K562 (cell line): ENCODE measurements around the gene PCSK1. TPM values are rescaled to one million over a fixed set of nuclear protein-coding genes. Genes with fewer than 3 reads are reported as not detected.

Source experiments
- ATAC-seq: fragments of 200-7000 bp; cut with Tn5 transposase; 3 replicates; pipeline ENCODE4 v1.9.1; 2020; ENCODE audit warnings: moderate library complexity
- BruUV-seq: library from RNA; stranded (reverse); fragments of 400-500 nt; replicated peaks from 2 replicates; lab custom pipeline; 2021; lab: Mats Ljungman, UMichigan
- CTCF ChIA-PET: fragments of 300-600 bp; formaldehyde crosslinking; extraction: SDS; loops from one replicate; lab custom pipeline; 2021; ENCODE audit warnings: low intra/inter-chr PET ratio; lab: Yijun Ruan, JAX
- POLR2A ChIA-PET: fragments of 300-600, 350-650 bp; sonication (Branson Sonifier 250); formaldehyde crosslinking; extraction: SDS; loops from one replicate; lab custom pipeline; 2021; ENCODE audit warnings: antibody characterized with exemption, inconsistent platforms; lab: Yijun Ruan, JAX
- DNase-seq, 4 experiments: peaks; one replicate each; pipeline versions ENCODE4 v3.0.0 to v3.0.0-alpha.2; 2011 to 2018; ENCODE audit warnings: low spot score in 3 of 4, mixed read lengths in 3 of 4; ENCODE audit errors: extremely low read depth in 1 of 4
- FAIRE-seq: peaks from 2 replicates; lab custom pipeline; 2011; peaks lifted over from hg19 to GRCh38; lab: Jason Lieb, UNC
- H2AFZ ChIP-seq: 2 replicates; pipeline ENCODE4 v1.6.0; 2011; ENCODE audit warnings: low read depth, low read length, control low read depth, inconsistent platforms
- H3K27ac ChIP-seq: fragments of 200-600 bp; 3 replicates; pipeline ENCODE4 v1.8.0; 2011; ENCODE audit warnings: low read depth, mild to moderate bottlenecking, control low read depth, inconsistent platforms, low read length, moderate library complexity, mixed read lengths; ENCODE audit errors: extremely low read depth
- H3K27me3 ChIP-seq, 2 experiments: fragments of 300-600 bp in 1 of 2; 2 replicates in 1 of 2; 3 replicates in 1 of 2; pipeline versions ENCODE4 v1.6.0 to v1.8.0; 2011; ENCODE audit warnings: inconsistent platforms in 2 of 2, low read length in 2 of 2, mild to moderate bottlenecking in 1 of 2, mixed read lengths in 1 of 2, moderate library complexity in 1 of 2; ENCODE audit not compliant: control insufficient read depth in 2 of 2, insufficient read depth in 2 of 2
- H3K36me3 ChIP-seq: fragments of 300-600 bp; 3 replicates; pipeline ENCODE4 v1.8.0; 2011; ENCODE audit warnings: mild to moderate bottlenecking, low read length, inconsistent platforms; ENCODE audit not compliant: control insufficient read depth, insufficient read depth
- H3K4me1 ChIP-seq, 2 experiments: fragments of 200-600 bp in 1 of 2; replicated peaks in 1 of 2; 2 replicates in 1 of 2; 3 replicates in 1 of 2; pipeline versions ENCODE4 v1.5.1 to v1.8.0; 2011; ENCODE audit warnings: inconsistent platforms in 2 of 2, low read length in 2 of 2, mild to moderate bottlenecking in 1 of 2, mixed read lengths in 1 of 2, moderate library complexity in 1 of 2; ENCODE audit not compliant: control insufficient read depth in 2 of 2, insufficient read depth in 2 of 2
- H3K4me2 ChIP-seq: 2 replicates; pipeline ENCODE4 v1.6.1; 2011; ENCODE audit warnings: low read length, control low read depth, inconsistent platforms, mixed read lengths; ENCODE audit not compliant: insufficient read depth
- H3K4me3 ChIP-seq: fragments of 200-600 bp; sonication (generic), shearing (Covaris generic); 2 replicates; pipeline ENCODE4 v1.5.1; 2016; ENCODE audit warnings: control low read depth, inconsistent platforms
- H3K79me2 ChIP-seq: fragments of 200-600 bp; 3 replicates; pipeline ENCODE4 v1.8.0; 2011; ENCODE audit warnings: low read length, inconsistent platforms; ENCODE audit not compliant: control insufficient read depth, insufficient read depth
- H3K9ac ChIP-seq, 2 experiments: 2 replicates each; pipeline versions ENCODE4 v1.6.0 to v1.6.1; 2011; ENCODE audit warnings: low read depth in 2 of 2, low read length in 2 of 2, control low read depth in 1 of 2, inconsistent platforms in 1 of 2, mild to moderate bottlenecking in 1 of 2, mixed read lengths in 1 of 2; ENCODE audit not compliant: insufficient read depth in 1 of 2
- H3K9me1 ChIP-seq: one replicate; pipeline ENCODE4 v1.6.0; 2011; ENCODE audit warnings: inconsistent platforms, mild to moderate bottlenecking, low read length, moderate library complexity; ENCODE audit not compliant: control insufficient read depth, insufficient read depth
- H3K9me3 ChIP-seq: replicated peaks from 2 replicates; pipeline ENCODE4 v1.5.1; 2011; ENCODE audit warnings: low read depth, low read length, inconsistent platforms; ENCODE audit not compliant: control insufficient read depth, insufficient read depth
- H4K20me1 ChIP-seq: replicated peaks from 2 replicates; pipeline ENCODE4 v1.6.1; 2011; ENCODE audit warnings: low read length, inconsistent platforms, mixed read lengths; ENCODE audit not compliant: control insufficient read depth, insufficient read depth
- CHCHD3 ChIP-seq: fragments of 250-450 bp; sonication (Bioruptor Pico); IDR thresholded peaks from 2 replicates; pipeline ENCODE4 v2.1.2; 2022; ENCODE audit warnings: mild to moderate bottlenecking
- ELF4 ChIP-seq: fragments of 450-650 bp; formaldehyde crosslinking; IDR thresholded peaks from 2 replicates; pipeline ENCODE4 v1.4.0; 2022; ENCODE audit warnings: missing genetic modification characterization
- ESRRB ChIP-seq: fragments of 250-450 bp; sonication (Bioruptor Pico); IDR thresholded peaks from 2 replicates; pipeline ENCODE4 v1.5.0; 2020; ENCODE audit warnings: mild to moderate bottlenecking, moderate library complexity, borderline replicate concordance
- RBM34 ChIP-seq: fragments of 200-400 bp; formaldehyde crosslinking; IDR thresholded peaks from 2 replicates; pipeline ENCODE4 v1.6.1; 2018; ENCODE audit warnings: low read length, borderline replicate concordance; ENCODE audit not compliant: insufficient read depth
- SIN3A ChIP-seq, 2 experiments: fragments of 150-350 bp in 1 of 2; IDR thresholded peaks; 2 replicates each; pipeline ENCODE4 v1.6.1; 2011 to 2016; ENCODE audit warnings: borderline replicate concordance in 2 of 2, low read depth in 2 of 2, low read length in 2 of 2, mild to moderate bottlenecking in 2 of 2, moderate library complexity in 2 of 2; ENCODE audit not compliant: control insufficient read depth in 1 of 2
- TRIM25 ChIP-seq: fragments of 450-650 bp; IDR thresholded peaks from 2 replicates; pipeline ENCODE4 v1.7.0; 2016; ENCODE audit warnings: borderline replicate concordance
- U2AF2 ChIP-seq: fragments of 200-400 bp; formaldehyde crosslinking; optimal IDR thresholded peaks from 2 replicates; pipeline ENCODE3; 2017; ENCODE audit warnings: low read depth, mild to moderate bottlenecking, low read length
- ZBTB8A ChIP-seq: fragments of 450-650 bp; IDR thresholded peaks from 2 replicates; pipeline ENCODE4 v1.6.1; 2018; ENCODE audit warnings: mild to moderate bottlenecking, moderate library complexity; ENCODE audit not compliant: partially characterized antibody
- ZNF232 ChIP-seq: sonication (generic); formaldehyde crosslinking; IDR thresholded peaks from 2 replicates; pipeline ENCODE4 v1.8.0; 2022; ENCODE audit warnings: mild to moderate bottlenecking, missing genetic modification reagents
- ZNF507 ChIP-seq: conservative IDR thresholded peaks from 2 replicates; pipeline ENCODE4 v1.6.1; 2017; ENCODE audit warnings: missing genetic modification characterization, missing compliant biosample characterization
- ZNF696 ChIP-seq: fragments of 250-450 bp; sonication (Bioruptor Pico); conservative IDR thresholded peaks from 2 replicates; pipeline ENCODE4 v1.4.0; 2020; ENCODE audit warnings: mild to moderate bottlenecking, moderate library complexity
- in situ Hi-C: fragments of 300-500 bp; cut with MboI; formaldehyde crosslinking; loops from 4 replicates; pipeline ENCODE4 v1.15.0; 2018; ENCODE audit warnings: inconsistent platforms, mixed read lengths
- intact Hi-C: fragments of 100-400 bp; cut with micrococcal nuclease; formaldehyde crosslinking; loops from 2 replicates; pipeline ENCODE4 v1.14.2; 2022
- polyA plus RNA-seq, 8 experiments: library from polyadenylated mRNA; depleted of rRNA in 4 of 8; stranded (reverse) in 5 of 8; unstranded in 3 of 8; fragments of >200 nt; fragmentation: Nextera tagmentation in 2 of 8; fragmentation: Illumina TruSeq in 1 of 8; extraction: Ambion mirVana in 2 of 8; extraction: Trizol in 1 of 8; gene quantifications; 2 replicates each; pipeline versions ENCODE4 v1.2.1 to v1.2.3, GENCODE V29; 2011 to 2014; ENCODE audit warnings: inconsistent platforms in 1 of 8, missing spikeins in 1 of 8
- total RNA-seq, 7 experiments: library from RNA; depleted of rRNA in 6 of 7; stranded (reverse); fragments of >200 nt in 6 of 7; fragmentation: Illumina TruSeq in 2 of 7; extraction: Trizol in 2 of 7; gene quantifications; 2 replicates each; pipeline versions ENCODE4 v1.2.1 to v1.2.3, GENCODE V29; 2011 to 2021; ENCODE audit warnings: low replicate concordance in 1 of 7
- TF ChIP-seq, protein P1 (sequence below): sonication (generic); formaldehyde crosslinking; IDR thresholded peaks from 2 replicates; pipeline ENCODE4 v1.8.0; 2022; ENCODE audit warnings: missing genetic modification reagents, mild to moderate bottlenecking, borderline replicate concordance
- TF ChIP-seq, protein P2 (sequence below): fragments of 250-450 bp; sonication (Bioruptor Pico); IDR thresholded peaks from 2 replicates; pipeline ENCODE4 v1.4.0; 2020
- TF ChIP-seq, protein P3 (sequence below): fragments of 150-350 bp; IDR thresholded peaks from 2 replicates; pipeline ENCODE4 v1.6.1; 2014; ENCODE audit warnings: low read depth, mild to moderate bottlenecking, low read length, borderline replicate concordance

PCSK1 gene
- total and polyA plus RNA-seq, 9 of the 15 experiments (the other 6 are each of a cell fraction or from before 2014, with no cell fraction given) = not detected

GRCh38 chr5:96426831-96427230 is 6.2 kb downstream of the PCSK1 start:
- no peaks in the 10 kb centered on the region for H3K36me3 ChIP-seq
- H3K4me3 ChIP-seq = no peak overlapping the region
- no peak overlapping the region for H3K27ac ChIP-seq
- ATAC-seq = no peak
- no peak overlapping the region for H2AFZ ChIP-seq
- no peaks in the 10 kb centered on the region for H3K9me1 ChIP-seq
- no peaks in the 10 kb centered on the region for H4K20me1 ChIP-seq
- POLR2A ChIA-PET = no interaction called here
- no peak overlapping the region for H3K4me2 ChIP-seq
- no peaks in the 10 kb centered on the region for H3K4me1 ChIP-seq
- no peaks in the 10 kb centered on the region for H3K79me2 ChIP-seq
- no peak for DNase-seq
- peaks cover 0 to 6% of the 10 kb centered on the region in 2 experiments; a peak in 3 of 5 replicates for H3K27me3 ChIP-seq
- no TSS peak for BruUV-seq
- in situ Hi-C loops = no loop called here
- intact Hi-C loops = no loop called here
- H3K9ac ChIP-seq = no peak overlapping the region
- H3K9me3 ChIP-seq = no peaks in the 10 kb centered on the region
- no peak for FAIRE-seq
- CTCF ChIA-PET = no interaction called here
- TF ChIP-seq TRIM25 (no peak), ZNF696 (no peak), U2AF2 (no peak), RBM34 (no peak), ZBTB8A (no peak), CHCHD3 (CRISPR knock-in tag) (no peak), ZNF507 (tag) (no peak), ESRRB (CRISPR knock-in tag) (no peak), ELF4 (CRISPR knock-in tag) (no peak), SIN3A (IDR thresholded peaks at IDR 0.05; ENCODE audit: borderline replicate concordance in 2 of 2, control insufficient read depth in 1 of 2, low read depth in 2 of 2, low read length in 2 of 2) (no peak), ZNF232 (CRISPR knock-in tag) (no peak)
- TF ChIP-seq, protein P1, sequence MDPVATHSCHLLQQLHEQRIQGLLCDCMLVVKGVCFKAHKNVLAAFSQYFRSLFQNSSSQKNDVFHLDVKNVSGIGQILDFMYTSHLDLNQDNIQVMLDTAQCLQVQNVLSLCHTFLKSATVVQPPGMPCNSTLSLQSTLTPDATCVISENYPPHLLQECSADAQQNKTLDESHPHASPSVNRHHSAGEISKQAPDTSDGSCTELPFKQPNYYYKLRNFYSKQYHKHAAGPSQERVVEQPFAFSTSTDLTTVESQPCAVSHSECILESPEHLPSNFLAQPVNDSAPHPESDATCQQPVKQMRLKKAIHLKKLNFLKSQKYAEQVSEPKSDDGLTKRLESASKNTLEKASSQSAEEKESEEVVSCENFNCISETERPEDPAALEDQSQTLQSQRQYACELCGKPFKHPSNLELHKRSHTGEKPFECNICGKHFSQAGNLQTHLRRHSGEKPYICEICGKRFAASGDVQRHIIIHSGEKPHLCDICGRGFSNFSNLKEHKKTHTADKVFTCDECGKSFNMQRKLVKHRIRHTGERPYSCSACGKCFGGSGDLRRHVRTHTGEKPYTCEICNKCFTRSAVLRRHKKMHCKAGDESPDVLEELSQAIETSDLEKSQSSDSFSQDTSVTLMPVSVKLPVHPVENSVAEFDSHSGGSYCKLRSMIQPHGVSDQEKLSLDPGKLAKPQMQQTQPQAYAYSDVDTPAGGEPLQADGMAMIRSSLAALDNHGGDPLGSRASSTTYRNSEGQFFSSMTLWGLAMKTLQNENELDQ = no peak
- TF ChIP-seq, protein P2, sequence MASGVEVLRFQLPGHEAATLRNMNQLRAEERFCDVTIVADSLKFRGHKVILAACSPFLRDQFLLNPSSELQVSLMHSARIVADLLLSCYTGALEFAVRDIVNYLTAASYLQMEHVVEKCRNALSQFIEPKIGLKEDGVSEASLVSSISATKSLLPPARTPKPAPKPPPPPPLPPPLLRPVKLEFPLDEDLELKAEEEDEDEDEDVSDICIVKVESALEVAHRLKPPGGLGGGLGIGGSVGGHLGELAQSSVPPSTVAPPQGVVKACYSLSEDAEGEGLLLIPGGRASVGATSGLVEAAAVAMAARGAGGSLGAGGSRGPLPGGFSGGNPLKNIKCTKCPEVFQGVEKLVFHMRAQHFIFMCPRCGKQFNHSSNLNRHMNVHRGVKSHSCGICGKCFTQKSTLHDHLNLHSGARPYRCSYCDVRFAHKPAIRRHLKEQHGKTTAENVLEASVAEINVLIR = no peak
- TF ChIP-seq, protein P3, sequence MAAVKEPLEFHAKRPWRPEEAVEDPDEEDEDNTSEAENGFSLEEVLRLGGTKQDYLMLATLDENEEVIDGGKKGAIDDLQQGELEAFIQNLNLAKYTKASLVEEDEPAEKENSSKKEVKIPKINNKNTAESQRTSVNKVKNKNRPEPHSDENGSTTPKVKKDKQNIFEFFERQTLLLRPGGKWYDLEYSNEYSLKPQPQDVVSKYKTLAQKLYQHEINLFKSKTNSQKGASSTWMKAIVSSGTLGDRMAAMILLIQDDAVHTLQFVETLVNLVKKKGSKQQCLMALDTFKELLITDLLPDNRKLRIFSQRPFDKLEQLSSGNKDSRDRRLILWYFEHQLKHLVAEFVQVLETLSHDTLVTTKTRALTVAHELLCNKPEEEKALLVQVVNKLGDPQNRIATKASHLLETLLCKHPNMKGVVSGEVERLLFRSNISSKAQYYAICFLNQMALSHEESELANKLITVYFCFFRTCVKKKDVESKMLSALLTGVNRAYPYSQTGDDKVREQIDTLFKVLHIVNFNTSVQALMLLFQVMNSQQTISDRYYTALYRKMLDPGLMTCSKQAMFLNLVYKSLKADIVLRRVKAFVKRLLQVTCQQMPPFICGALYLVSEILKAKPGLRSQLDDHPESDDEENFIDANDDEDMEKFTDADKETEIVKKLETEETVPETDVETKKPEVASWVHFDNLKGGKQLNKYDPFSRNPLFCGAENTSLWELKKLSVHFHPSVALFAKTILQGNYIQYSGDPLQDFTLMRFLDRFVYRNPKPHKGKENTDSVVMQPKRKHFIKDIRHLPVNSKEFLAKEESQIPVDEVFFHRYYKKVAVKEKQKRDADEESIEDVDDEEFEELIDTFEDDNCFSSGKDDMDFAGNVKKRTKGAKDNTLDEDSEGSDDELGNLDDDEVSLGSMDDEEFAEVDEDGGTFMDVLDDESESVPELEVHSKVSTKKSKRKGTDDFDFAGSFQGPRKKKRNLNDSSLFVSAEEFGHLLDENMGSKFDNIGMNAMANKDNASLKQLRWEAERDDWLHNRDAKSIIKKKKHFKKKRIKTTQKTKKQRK = no peak
